ENCODE measurements around the gene PSAP. TPM values are rescaled to one million over a fixed set of nuclear protein-coding genes. Genes with fewer than 3 reads are reported as not detected.

Gene PSAP
- total and polyA plus RNA-seq, 11 donors = 454 to 2,171 (median 1,616) TPM

DNA sequence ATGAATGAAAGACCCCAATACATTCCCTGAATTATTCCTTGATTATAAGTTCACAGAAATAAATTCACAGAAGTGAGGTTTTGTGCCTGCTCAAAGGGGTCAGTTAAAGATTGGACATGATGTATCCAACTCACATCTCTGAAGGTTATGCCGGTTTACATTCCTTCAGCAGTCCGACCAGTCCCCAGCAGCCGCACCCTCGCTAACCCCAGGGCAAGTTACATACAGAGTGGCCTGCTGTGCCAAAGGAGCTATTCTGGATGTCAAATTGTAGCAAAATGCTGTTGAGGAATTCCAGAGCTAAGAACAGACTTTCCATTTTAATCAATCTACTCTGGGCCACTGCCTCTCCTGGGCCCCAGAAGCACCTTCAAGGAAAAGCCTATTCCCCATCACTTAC is 20.3 kb downstream of the PSAP start:
- Histone ChIP-seq H3K27ac (peak overlapping the region in 1 of 12 donors; percentile 71), H3K4me1 (peaks cover 4 to 70% (median 30%) of the 10 kb centered on the region in 12 donors), H3K27me3 (no peaks in the 10 kb centered on the region), H3K36me3 (peaks cover 0 to 88% (median 83%) of the 10 kb centered on the region in 9 donors), H3K9me3 (no peaks in the 10 kb centered on the region), H3K4me3 (no peak overlapping the region)
- TF ChIP-seq, protein P1, sequence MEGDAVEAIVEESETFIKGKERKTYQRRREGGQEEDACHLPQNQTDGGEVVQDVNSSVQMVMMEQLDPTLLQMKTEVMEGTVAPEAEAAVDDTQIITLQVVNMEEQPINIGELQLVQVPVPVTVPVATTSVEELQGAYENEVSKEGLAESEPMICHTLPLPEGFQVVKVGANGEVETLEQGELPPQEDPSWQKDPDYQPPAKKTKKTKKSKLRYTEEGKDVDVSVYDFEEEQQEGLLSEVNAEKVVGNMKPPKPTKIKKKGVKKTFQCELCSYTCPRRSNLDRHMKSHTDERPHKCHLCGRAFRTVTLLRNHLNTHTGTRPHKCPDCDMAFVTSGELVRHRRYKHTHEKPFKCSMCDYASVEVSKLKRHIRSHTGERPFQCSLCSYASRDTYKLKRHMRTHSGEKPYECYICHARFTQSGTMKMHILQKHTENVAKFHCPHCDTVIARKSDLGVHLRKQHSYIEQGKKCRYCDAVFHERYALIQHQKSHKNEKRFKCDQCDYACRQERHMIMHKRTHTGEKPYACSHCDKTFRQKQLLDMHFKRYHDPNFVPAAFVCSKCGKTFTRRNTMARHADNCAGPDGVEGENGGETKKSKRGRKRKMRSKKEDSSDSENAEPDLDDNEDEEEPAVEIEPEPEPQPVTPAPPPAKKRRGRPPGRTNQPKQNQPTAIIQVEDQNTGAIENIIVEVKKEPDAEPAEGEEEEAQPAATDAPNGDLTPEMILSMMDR (IDR thresholded peaks at IDR 0.05) = no peak
- TF ChIP-seq POLR2A (IDR thresholded peaks at IDR 0.05) = no peak
- 68 to 95% (median 84%) methylated on average over 4 of the region's 4 CpGs for WGBS, 4 donors
- intact Hi-C loops (cut with DNase I) = loop anchor here in 6 of 10 donors (10.0 kb wide), 2 partner anchors 54 to 64 kb away; no protein-coding TSS in a partner anchor
- DNase-seq = no peak
- no peak for ATAC-seq

DNA sequence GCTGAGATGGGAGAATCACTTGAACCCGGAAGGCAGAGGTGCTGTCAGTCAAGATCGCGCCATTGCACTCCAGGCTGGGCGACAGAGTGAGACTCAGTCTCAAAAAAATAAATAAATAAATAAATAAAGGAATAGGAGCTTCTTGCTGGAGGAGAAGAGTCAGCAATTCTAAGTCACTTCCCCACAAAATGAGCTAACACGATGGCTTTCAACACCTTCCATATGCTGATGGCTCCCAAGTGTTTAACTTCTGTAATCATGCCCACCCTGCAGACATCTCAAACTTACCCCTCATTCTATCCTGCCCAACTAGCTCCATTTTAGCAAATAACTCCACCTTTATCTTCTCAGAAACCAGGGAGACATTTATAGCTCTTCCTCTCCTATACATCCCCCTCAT is 21.2 kb downstream of the PSAP start:
- Histone ChIP-seq H3K4me3 (no peak overlapping the region), H3K9me3 (no peaks in the 10 kb centered on the region), H3K27me3 (no peaks in the 10 kb centered on the region), H3K27ac (peak overlapping the region in 1 of 12 donors; percentile 71), H3K4me1 (peaks cover 0 to 61% (median 22%) of the 10 kb centered on the region in 12 donors), H3K36me3 (peaks cover 0 to 96% (median 91%) of the 10 kb centered on the region in 9 donors)
- no peak for TF ChIP-seq POLR2A (IDR thresholded peaks at IDR 0.05)
- intact Hi-C loops (cut with DNase I) = loop anchor here in 6 of 10 donors (10.0 kb wide), 2 partner anchors 55 to 65 kb away; no protein-coding TSS in a partner anchor
- WGBS, 4 donors = 91 to 96% (median 93%) methylated on average over 5 of the region's 5 CpGs
- DNase-seq (no peak), ATAC-seq (no peak)

DNA sequence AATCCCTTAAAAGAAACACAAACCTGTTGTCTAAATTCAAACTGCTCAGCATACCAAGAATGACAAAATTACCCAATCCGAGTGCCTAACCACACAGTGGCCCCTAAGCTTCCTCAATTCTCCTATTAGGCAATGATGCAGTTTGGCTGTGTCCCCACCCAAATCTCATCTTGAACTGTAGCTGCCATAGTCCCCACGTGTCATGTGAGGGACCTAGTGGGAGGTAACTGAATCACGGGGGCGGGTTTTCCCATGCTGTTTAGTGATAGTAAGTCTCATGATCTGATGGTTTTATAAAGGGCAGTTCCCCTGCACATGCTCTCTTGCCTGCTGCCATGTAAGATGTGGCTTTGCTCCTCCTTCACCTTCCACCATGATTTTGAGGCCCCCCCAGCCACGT is 21.9 kb downstream of the PSAP start:
- H3K36me3 ChIP-seq = peaks cover 0 to 100% (median 97%) of the 10 kb centered on the region in 9 donors
- H3K4me3 ChIP-seq = no peak overlapping the region
- peaks cover 0 to 60% (median 16%) of the 10 kb centered on the region in 12 donors for H3K4me1 ChIP-seq
- peak overlapping the region in 1 of 12 donors; percentile 73 for H3K27ac ChIP-seq
- WGBS, 4 donors = 65 to 73% (median 68%) methylated on average over 5 of the region's 5 CpGs
- H3K9me3 ChIP-seq = no peaks in the 10 kb centered on the region
- peak in 3 of 4 donors; percentile 42 to 66 (median 51) for ATAC-seq
- DNase-seq = no peak
- no peak for TF ChIP-seq POLR2A (IDR thresholded peaks at IDR 0.05)
- TF ChIP-seq, protein P1 (IDR thresholded peaks at IDR 0.05) = no peak
- intact Hi-C loops (cut with DNase I) = no loop called here
- H3K27me3 ChIP-seq = no peaks in the 10 kb centered on the region

DNA sequence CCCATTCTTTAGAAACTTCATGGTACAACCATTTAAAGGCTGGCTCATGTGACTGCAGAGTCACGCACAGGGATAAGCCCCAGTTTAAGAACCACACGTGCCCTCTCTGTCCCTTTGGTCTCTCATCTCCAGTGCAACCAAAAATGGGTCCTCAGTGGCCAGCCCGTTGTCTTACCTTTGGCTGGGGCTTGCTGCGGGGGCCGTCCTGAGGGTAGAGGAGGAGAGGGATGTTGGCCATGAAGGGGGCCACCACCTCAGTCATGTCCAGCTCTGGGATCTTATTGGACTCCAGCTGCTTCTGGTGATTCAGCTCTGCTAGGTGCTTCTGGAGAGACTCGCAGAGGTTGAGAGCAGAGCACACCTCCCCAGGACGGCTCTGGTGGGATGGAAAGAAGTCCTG is 22.3 kb downstream of the PSAP start:
- no peak for ATAC-seq
- DNase-seq = peak in 1 of 5 donors; percentile 20
- H3K4me1 ChIP-seq = peaks cover 0 to 55% (median 13%) of the 10 kb centered on the region in 12 donors
- H3K27me3 ChIP-seq = no peaks in the 10 kb centered on the region
- H3K27ac ChIP-seq = peak overlapping the region in 1 of 12 donors; percentile 73
- no peak for TF ChIP-seq POLR2A (IDR thresholded peaks at IDR 0.05)
- TF ChIP-seq, protein P1 (IDR thresholded peaks at IDR 0.05) = no peak
- intact Hi-C loops (cut with DNase I) = no loop called here
- peaks cover 0 to 100% (median 97%) of the 10 kb centered on the region in 9 donors for H3K36me3 ChIP-seq
- no peaks in the 10 kb centered on the region for H3K9me3 ChIP-seq
- 87 to 93% (median 91%) methylated on average over 7 of the region's 7 CpGs for WGBS, 4 donors
- no peak overlapping the region for H3K4me3 ChIP-seq

GRCh38 chr10:71827852-71828251 is 23.2 kb downstream of the PSAP start:
- 78 to 83% (median 79%) methylated on average over 6 of the region's 6 CpGs for WGBS, 4 donors
- no peaks in the 10 kb centered on the region for H3K9me3 ChIP-seq
- H3K36me3 ChIP-seq = peaks cover 0 to 100% (median 98%) of the 10 kb centered on the region in 9 donors
- H3K27me3 ChIP-seq = no peaks in the 10 kb centered on the region
- H3K4me1 ChIP-seq = peaks cover 0 to 51% (median 9%) of the 10 kb centered on the region in 12 donors
- no peak for ATAC-seq
- intact Hi-C loops (cut with DNase I) = no loop called here
- H3K27ac ChIP-seq = peak overlapping the region in 1 of 12 donors; percentile 37
- TF ChIP-seq, protein P1 (IDR thresholded peaks at IDR 0.05) = no peak
- no peak for TF ChIP-seq POLR2A (IDR thresholded peaks at IDR 0.05)
- peak in 1 of 5 donors; percentile 6 for DNase-seq
- H3K4me3 ChIP-seq = no peak overlapping the region
